GM21529 (cell line): Measurements from ENCODE around the gene TRIM77.
"Not testable (repeated sequence)": the region's sequence is repeated elsewhere in the genome, so short reads cannot be mapped to it uniquely, and the experiment has no call there.

Experiments
- ATAC-seq: cut with Tn5 transposase; IDR thresholded peaks from one replicate; pipeline ENCODE4 v1.9.1; 2021; ENCODE audit not compliant: unreplicated experiment

The TRIM77 gene

GRCh38 chr11:89709999-89710398, at the start of gene TRIM77:
TSS of gene TRIM77 (plus strand) at chr11:89710299. CDS start at chr11:89710299, 0 bp downstream.
- ATAC-seq, result not testable (repeated sequence)

- ATAC-seq, result no peak
Observed at GRCh38 chr11:89667001-89667400, 43.1 kb upstream of the TRIM77 start.

- not testable (repeated sequence) for ATAC-seq
Observed at GRCh38 chr11:89668158-89668557, 41.9 kb upstream of the TRIM77 start.

GRCh38 chr11:89669586-89669985, 40.5 kb upstream of the TRIM77 start:
- not testable (repeated sequence) for ATAC-seq

- not testable (repeated sequence) for ATAC-seq
Observed at GRCh38 chr11:89669993-89670669, 40.0 kb upstream of the TRIM77 start.

GRCh38 chr11:89672547-89672946, 37.6 kb upstream of the TRIM77 start:
- ATAC-seq, result not testable (repeated sequence)

GRCh38 chr11:89673380-89673779, 36.7 kb upstream of the TRIM77 start:
- not testable (repeated sequence) for ATAC-seq

- ATAC-seq, result not testable (repeated sequence)
Observed at GRCh38 chr11:89675383-89675782, 34.7 kb upstream of the TRIM77 start.

- ATAC-seq, result not testable (repeated sequence)
Observed at GRCh38 chr11:89675948-89676347, 34.2 kb upstream of the TRIM77 start.

GRCh38 chr11:89707080-89707479, 3.0 kb upstream of the TRIM77 start:
- ATAC-seq, result not testable (repeated sequence)

- not testable (repeated sequence) for ATAC-seq
Observed at GRCh38 chr11:89724866-89725498, 14.9 kb downstream of the TRIM77 start.

- ATAC-seq, result not testable (repeated sequence)
Observed at GRCh38 chr11:89730215-89730614, 20.1 kb downstream of the TRIM77 start.

- no peak for ATAC-seq
Observed at GRCh38 chr11:89736566-89736965, 26.5 kb downstream of the TRIM77 start.

GRCh38 chr11:89737116-89737515, 27.0 kb downstream of the TRIM77 start:
- no peak for ATAC-seq

- not testable (repeated sequence) for ATAC-seq
Observed at GRCh38 chr11:89741406-89741805, 31.3 kb downstream of the TRIM77 start.

- not testable (repeated sequence) for ATAC-seq
Observed at GRCh38 chr11:89744158-89744557, 34.1 kb downstream of the TRIM77 start.

GRCh38 chr11:89750822-89751221, 40.7 kb downstream of the TRIM77 start:
- ATAC-seq, result not testable (repeated sequence)
